Cerebellar cortex (tissue), 1 donor: ENCODE measurements around the gene BAG2.
A peak's percentile ranks its signal among the peaks of the same experiment; 100 is the strongest.

ENCODE experiments used
- DNase-seq: peaks from one replicate; pipeline ENCODE4 v3.0.0-alpha.2; 2015; ENCODE audit warnings: low spot score

The BAG2 gene

DNA sequence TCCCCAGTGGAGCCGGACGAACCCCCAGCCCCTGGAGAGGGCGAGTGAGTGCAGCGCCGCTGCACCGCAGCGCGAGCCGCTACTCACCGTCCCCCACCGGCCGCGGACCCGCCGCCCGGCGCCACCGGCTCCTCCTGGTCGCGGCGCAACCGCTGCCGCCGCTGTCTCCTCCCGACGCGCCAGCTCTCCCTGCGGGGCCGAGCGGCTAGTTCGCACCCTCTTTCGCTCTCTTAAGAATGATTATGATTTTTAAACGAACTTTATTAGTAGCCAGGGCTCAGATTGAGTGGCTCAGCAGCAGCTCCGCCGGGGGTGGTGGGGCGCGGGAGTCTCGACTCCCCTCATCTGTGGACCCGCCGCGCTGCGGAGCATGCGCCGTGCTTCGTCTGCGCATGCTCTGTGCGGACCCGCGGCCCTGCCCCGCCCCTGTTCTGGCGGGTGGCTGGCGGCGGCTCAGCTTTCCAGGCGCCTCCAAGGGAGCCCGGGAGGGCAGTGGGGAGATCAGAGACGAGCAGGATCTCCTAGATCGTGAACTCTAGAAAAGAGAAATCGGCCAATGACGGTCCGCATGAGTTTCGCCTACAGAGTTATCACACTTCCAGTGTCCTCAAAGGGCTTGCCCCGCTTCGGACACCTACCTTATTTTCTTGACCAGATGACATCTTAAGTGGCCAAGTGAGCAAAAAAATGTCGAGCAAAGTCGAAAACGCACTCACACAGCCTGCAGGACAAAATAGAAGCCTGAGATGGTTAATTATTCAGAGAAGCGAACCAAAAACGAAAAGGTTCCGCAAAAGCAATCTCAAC, 50.0 kb downstream of the BAG2 start, which contains the start of gene RAB23:
RAB23 (minus strand) TSS at position 372 of the 807 bp plus-strand sequence. CDS start 11,927 bp downstream, outside the sequence.
- peak; percentile 86 for DNase-seq

DNA sequence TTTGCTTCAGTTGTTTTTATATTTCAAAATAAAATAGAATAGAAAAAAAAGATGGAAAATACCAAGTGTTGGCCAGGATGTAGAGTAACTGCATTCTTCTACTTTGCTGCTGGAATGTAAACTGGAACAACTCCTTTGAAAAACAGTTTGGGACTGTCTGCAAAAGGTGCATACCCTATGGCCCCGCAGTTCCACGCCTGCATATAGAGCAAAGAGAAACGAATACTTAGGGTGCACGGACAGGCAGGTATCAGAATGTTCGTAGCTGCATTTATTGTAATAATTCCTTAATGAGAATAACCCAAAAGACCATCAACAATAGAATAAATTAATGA, 50.6 kb downstream of the BAG2 start:
- DNase-seq = no peak

DNA sequence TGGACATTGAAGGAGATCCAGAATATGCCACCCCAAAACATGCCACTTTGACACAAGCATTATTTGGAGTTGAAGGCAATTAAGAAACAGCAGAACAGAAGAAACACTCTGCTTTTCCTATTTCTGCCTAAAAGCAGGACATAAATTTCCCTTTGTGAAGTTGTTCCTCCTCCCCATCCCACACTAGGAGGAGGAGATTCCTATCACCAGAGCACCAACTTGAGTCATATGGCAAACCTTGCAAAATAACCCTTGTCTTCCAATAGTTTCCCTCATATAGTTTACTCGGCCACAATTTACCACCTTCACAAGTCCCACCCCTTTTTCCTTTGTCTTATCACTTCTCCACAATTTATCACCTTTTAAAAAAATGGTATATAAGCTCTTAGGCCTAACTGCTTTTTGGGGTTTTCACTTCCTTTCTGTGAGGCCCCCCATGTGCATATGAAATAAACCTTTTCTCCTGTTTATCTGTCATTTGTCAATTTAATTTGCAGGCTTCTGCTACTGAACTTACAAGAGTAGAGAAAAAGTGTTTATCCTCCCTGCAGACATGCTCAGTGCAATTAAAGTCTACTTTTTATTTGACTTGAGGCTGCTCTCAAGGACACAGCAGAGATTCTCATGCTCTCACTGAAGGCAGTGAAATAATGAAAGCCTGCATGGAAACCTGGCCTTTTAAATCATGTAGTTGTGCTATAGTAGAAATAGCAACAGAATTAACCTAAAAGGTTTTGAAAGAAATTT, 52.8 kb downstream of the BAG2 start:
- no peak for DNase-seq

DNA sequence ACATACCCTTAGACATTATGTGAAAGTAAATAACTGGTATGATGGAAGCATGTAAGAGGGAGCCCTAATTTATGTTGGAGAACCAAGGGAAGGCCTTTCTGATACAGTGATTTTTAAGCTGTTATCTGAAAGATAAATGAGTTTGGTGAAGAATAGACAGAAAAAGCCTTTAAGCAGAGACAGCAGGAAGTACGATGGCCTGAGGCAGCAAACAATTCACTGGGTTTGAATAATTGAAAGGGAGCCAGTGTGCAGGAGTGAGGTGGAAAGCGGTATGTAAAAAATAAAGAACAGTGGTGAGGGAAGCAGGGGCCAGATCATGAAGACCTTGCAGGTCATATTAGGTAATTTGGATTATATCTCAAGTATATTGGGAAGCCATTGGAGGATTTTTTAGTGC, 54.1 kb downstream of the BAG2 start:
- no peak for DNase-seq
